Suprapubic skin (tissue), 3 donors: ENCODE results near the gene AMPD2.

ENCODE experiments used
- CTCF ChIP-seq, 2 donors: fragments of 200-600 bp in 1 of 2; fragments of 450-650 bp in 1 of 2; sonication (generic) in 1 of 2; IDR thresholded peaks; one replicate each; pipeline ENCODE4 v1.5.1; 2016 to 2019; ENCODE audit warnings: antibody characterized with exemption in 2 of 2, mild to moderate bottlenecking in 1 of 2, moderate library complexity in 1 of 2
- EP300 ChIP-seq: sonication (generic); formaldehyde crosslinking; IDR thresholded peaks from one replicate; pipeline ENCODE4 v1.6.1; 2017; ENCODE audit warnings: antibody characterized with exemption

GRCh38 chr1:109628540-109629321 lies 9.1 kb downstream of the AMPD2 start:
- TF ChIP-seq CTCF (IDR thresholded peaks at IDR 0.05) (no peak), EP300 (no peak)
